Fibroblast of villous mesenchyme (primary cell): ENCODE data around the gene CEBPB. TPM values are rescaled to one million over a fixed set of nuclear protein-coding genes. Genes with fewer than 3 reads are reported as not detected.

Experiments
- DNase-seq: peaks from one replicate; pipeline ENCODE4 v3.0.0-alpha.2; 2010; ENCODE audit warnings: low read depth
- H3K4me3 ChIP-seq: 2 replicates; pipeline ENCODE4 v1.5.1; 2011; ENCODE audit warnings: low read depth, mild to moderate bottlenecking, low read length
- CTCF ChIP-seq: IDR thresholded peaks from 2 replicates; pipeline ENCODE4 v1.5.1; 2012; ENCODE audit warnings: low read depth, mild to moderate bottlenecking, low read length; ENCODE audit not compliant: insufficient read depth
- total RNA-seq: library from RNA; depleted of rRNA; stranded (reverse); fragments of >200 nt; gene quantifications from 2 replicates; pipeline ENCODE4 v1.2.3, GENCODE V29; 2012

CEBPB gene
- total RNA-seq, 1 donor: 70.4 TPM

- H3K4me3 ChIP-seq: no peak overlapping the region
- no peak for TF ChIP-seq CTCF
These were observed 35.7 kb downstream of the CEBPB start for GRCh38 chr20:50226093-50226974.

GRCh38 chr20:50227506-50227905, 36.9 kb downstream of the CEBPB start:
- DNase-seq: no peak
- no peak overlapping the region for H3K4me3 ChIP-seq
- no peak for TF ChIP-seq CTCF

More at GRCh38 chr20:50226093-50226974, 35.7 kb downstream of the CEBPB start:
- peak; percentile 68 for DNase-seq

- no peak for TF ChIP-seq CTCF
- no peak overlapping the region for H3K4me3 ChIP-seq
- no peak for DNase-seq
These were observed 38.6 kb downstream of the CEBPB start for GRCh38 chr20:50229156-50229607.

- no peak for DNase-seq
- no peak overlapping the region for H3K4me3 ChIP-seq
- no peak for TF ChIP-seq CTCF
These were observed 39.6 kb downstream of the CEBPB start for GRCh38 chr20:50230184-50230583.

GRCh38 chr20:50230871-50231560, 40.4 kb downstream of the CEBPB start:
- TF ChIP-seq CTCF: no peak
- H3K4me3 ChIP-seq: no peak overlapping the region
- DNase-seq: no peak

GRCh38 chr20:50231854-50232253, 41.2 kb downstream of the CEBPB start:
- H3K4me3 ChIP-seq: no peak overlapping the region
- no peak for TF ChIP-seq CTCF
- DNase-seq: no peak
